Thyroid gland (tissue), 4 donors: ENCODE results near the gene FUCA2. TPM values are rescaled to one million over a fixed set of nuclear protein-coding genes. Genes with fewer than 3 reads are reported as not detected.
"Not testable (repeated sequence)": the region's sequence is repeated elsewhere in the genome, so short reads cannot be mapped to it uniquely, and the experiment has no call there.

Source experiments
- DNase-seq, 2 donors: peaks; one replicate each; pipeline ENCODE4 v3.0.0-alpha.2; 2019
- H3K27ac ChIP-seq, 3 donors: fragments of 200-600 bp; sonication (generic); 1 replicate in 2 of 3; 2 replicates in 1 of 3; pipeline ENCODE4 v1.5.1; 2016 to 2019; ENCODE audit warnings: mild to moderate bottlenecking in 1 of 3, moderate library complexity in 1 of 3
- H3K27me3 ChIP-seq: fragments of 200-600 bp; sonication (generic); one replicate; pipeline ENCODE4 v1.5.1; 2019
- H3K36me3 ChIP-seq, 2 donors: fragments of 200-600 bp; sonication (generic); one replicate each; pipeline ENCODE4 v1.5.1; 2016 to 2019
- H3K4me1 ChIP-seq, 2 donors: fragments of 200-600 bp; sonication (generic); one replicate each; pipeline ENCODE4 v1.5.1; 2017 to 2019
- H3K4me3 ChIP-seq, 3 donors: fragments of 200-600 bp; sonication (generic); replicated peaks in 1 of 3; 1 replicate in 2 of 3; 2 replicates in 1 of 3; pipeline ENCODE4 v1.5.1; 2016; ENCODE audit warnings: mild to moderate bottlenecking in 1 of 3
- H3K9me3 ChIP-seq: fragments of 200-600 bp; sonication (generic); one replicate; pipeline ENCODE4 v1.5.1; 2017
- CTCF ChIP-seq, 6 experiments: fragments of 200-600 bp in 3 of 6; fragments of 450-650 bp in 3 of 6; sonication (generic) in 3 of 6; IDR thresholded peaks; one replicate each; pipeline ENCODE4 v1.5.1; 2016 to 2019; ENCODE audit warnings: antibody characterized with exemption in 6 of 6, mild to moderate bottlenecking in 2 of 6, inconsistent platforms in 1 of 6, moderate library complexity in 1 of 6
- POLR2A ChIP-seq, 2 donors: fragments of 450-650 bp; IDR thresholded peaks; one replicate each; pipeline ENCODE4 v1.6.1; 2017; ENCODE audit warnings: antibody characterized with exemption in 2 of 2, mild to moderate bottlenecking in 2 of 2, moderate library complexity in 1 of 2
- WGBS, 2 donors: methylation state at CpG; one replicate each; pipeline ENCODE4 v1.1.5; 2017; 5-methylcytosine and 5-hydroxymethylcytosine counted together
- intact Hi-C: fragments of 100-400 bp; cut with DNase I; formaldehyde crosslinking; loops from one replicate; pipeline ENCODE4 v1.15.1; 2023
- total RNA-seq, 4 donors: library from RNA; depleted of rRNA; stranded (reverse); fragments of >200 nt; gene quantifications; one replicate each; pipeline ENCODE4 v1.2.3, GENCODE V29; 2016

The FUCA2 gene
- total RNA-seq, 4 donors from 2014 or later, result 31.7 to 59.1 (median 44.7) TPM

GRCh38 chr6:143476545-143476944, 35.0 kb downstream of the FUCA2 start:
- no peak for DNase-seq
- intact Hi-C loops, result no loop called here

GRCh38 chr6:143471822-143472221, 39.7 kb downstream of the FUCA2 start:
- Histone ChIP-seq H3K4me1 (no peaks in the 10 kb centered on the region), H3K36me3 (peaks cover 10 to 11% of the 10 kb centered on the region in 2 donors), H3K9me3 (no peaks in the 10 kb centered on the region), H3K4me3 (no peak overlapping the region), H3K27me3 (no peaks in the 10 kb centered on the region), H3K27ac (no peak overlapping the region)
- no peak for DNase-seq
- WGBS, 2 donors, result 94 to 95% methylated on average over 1 of the region's 1 CpG
- intact Hi-C loops, result no loop called here
- TF ChIP-seq POLR2A (IDR thresholded peaks at IDR 0.05) (no peak), CTCF (IDR thresholded peaks at IDR 0.05) (no peak)

More at GRCh38 chr6:143476545-143476944, 35.0 kb downstream of the FUCA2 start:
- Histone ChIP-seq H3K4me3 (no peak overlapping the region), H3K9me3 (no peaks in the 10 kb centered on the region), H3K4me1 (no peaks in the 10 kb centered on the region), H3K27me3 (no peaks in the 10 kb centered on the region), H3K36me3 (peaks cover 10 to 11% of the 10 kb centered on the region in 2 donors), H3K27ac (no peak overlapping the region)
- WGBS, 2 donors, result 90 to 98% methylated on average over 1 of the region's 1 CpG
- TF ChIP-seq CTCF (IDR thresholded peaks at IDR 0.05) (no peak), POLR2A (IDR thresholded peaks at IDR 0.05) (no peak)

- H3K27ac ChIP-seq, H3K36me3 ChIP-seq, DNase-seq, H3K4me3 ChIP-seq, H3K9me3 ChIP-seq, H3K27me3 ChIP-seq, intact Hi-C loops, H3K4me1 ChIP-seq: not testable (repeated sequence)
- WGBS, 2 donors, result 71 to 75% methylated on average over 2 of the region's 2 CpGs
Observed at GRCh38 chr6:143468823-143469222, 42.7 kb downstream of the FUCA2 start.

GRCh38 chr6:143468026-143468425, 43.5 kb downstream of the FUCA2 start:
- H3K9me3 ChIP-seq, result no peaks in the 10 kb centered on the region
- no peak for DNase-seq
- no peak overlapping the region for H3K27ac ChIP-seq
- H3K36me3 ChIP-seq, result peaks cover 6 to 10% of the 10 kb centered on the region in 2 donors
- no peak for TF ChIP-seq CTCF (IDR thresholded peaks at IDR 0.05)
- no peak for TF ChIP-seq POLR2A (IDR thresholded peaks at IDR 0.05)
- no peak overlapping the region for H3K4me3 ChIP-seq
- intact Hi-C loops, result no loop called here
- H3K27me3 ChIP-seq, result no peaks in the 10 kb centered on the region
- H3K4me1 ChIP-seq, result no peaks in the 10 kb centered on the region

GRCh38 chr6:143465546-143465945, 46.0 kb downstream of the FUCA2 start:
- intact Hi-C loops, result no loop called here
- 92 to 96% methylated on average over 2 of the region's 2 CpGs for WGBS, 2 donors
- H3K36me3 ChIP-seq, result peaks cover 0 to 7% of the 10 kb centered on the region in 2 donors

More at GRCh38 chr6:143465546-143465945, 46.0 kb downstream of the FUCA2 start:
- Histone ChIP-seq H3K27me3 (no peaks in the 10 kb centered on the region), H3K4me3 (no peak overlapping the region), H3K4me1 (no peaks in the 10 kb centered on the region), H3K27ac (no peak overlapping the region), H3K9me3 (no peaks in the 10 kb centered on the region)
- DNase-seq, result no peak
- no peak for TF ChIP-seq CTCF (IDR thresholded peaks at IDR 0.05)
- no peak for TF ChIP-seq POLR2A (IDR thresholded peaks at IDR 0.05)
